Neural crest cell (in vitro differentiated cells): ENCODE measurements around the gene FASN. TPM values are rescaled to one million over a fixed set of nuclear protein-coding genes. Genes with fewer than 3 reads are reported as not detected.

Experiments used
- DNase-seq: peaks from one replicate; pipeline ENCODE4 v3.0.0; 2021; ENCODE audit warnings: low read depth, mixed read lengths, low spot score
- H3K27ac Mint-ChIP-seq: one replicate; pipeline ENCODE4 v1.8.0; 2021; ENCODE audit warnings: mild to moderate bottlenecking, mixed read lengths; ENCODE audit not compliant: unreplicated experiment
- H3K27me3 Mint-ChIP-seq: 2 replicates; pipeline ENCODE4 v1.8.0; 2021; ENCODE audit warnings: low read depth, mild to moderate bottlenecking, mixed read lengths
- H3K36me3 Mint-ChIP-seq: 2 replicates; pipeline ENCODE4 v1.8.0; 2021; ENCODE audit warnings: low read depth, mild to moderate bottlenecking, mixed read lengths
- H3K4me1 Mint-ChIP-seq: 2 replicates; pipeline ENCODE4 v1.8.0; 2021; ENCODE audit warnings: mixed read lengths
- H3K4me3 Mint-ChIP-seq: one replicate; pipeline ENCODE4 v1.8.0; 2021; ENCODE audit warnings: mild to moderate bottlenecking, mixed read lengths
- H3K9me3 Mint-ChIP-seq: 2 replicates; pipeline ENCODE4 v1.8.0; 2021; ENCODE audit warnings: mixed read lengths
- total RNA-seq: library from RNA; stranded (reverse); gene quantifications from 2 replicates; pipeline ENCODE4 v1.2.1, GENCODE V29; 2021
- TF ChIP-seq, protein P1 (sequence below): fragments of 200-600 bp; sonication (generic); conservative IDR thresholded peaks from 2 replicates; pipeline ENCODE4 v1.5.0; 2021; ENCODE audit warnings: antibody characterized with exemption, mild to moderate bottlenecking

FASN gene
- total RNA-seq, 1 donor from 2014 or later = 839 TPM

DNA sequence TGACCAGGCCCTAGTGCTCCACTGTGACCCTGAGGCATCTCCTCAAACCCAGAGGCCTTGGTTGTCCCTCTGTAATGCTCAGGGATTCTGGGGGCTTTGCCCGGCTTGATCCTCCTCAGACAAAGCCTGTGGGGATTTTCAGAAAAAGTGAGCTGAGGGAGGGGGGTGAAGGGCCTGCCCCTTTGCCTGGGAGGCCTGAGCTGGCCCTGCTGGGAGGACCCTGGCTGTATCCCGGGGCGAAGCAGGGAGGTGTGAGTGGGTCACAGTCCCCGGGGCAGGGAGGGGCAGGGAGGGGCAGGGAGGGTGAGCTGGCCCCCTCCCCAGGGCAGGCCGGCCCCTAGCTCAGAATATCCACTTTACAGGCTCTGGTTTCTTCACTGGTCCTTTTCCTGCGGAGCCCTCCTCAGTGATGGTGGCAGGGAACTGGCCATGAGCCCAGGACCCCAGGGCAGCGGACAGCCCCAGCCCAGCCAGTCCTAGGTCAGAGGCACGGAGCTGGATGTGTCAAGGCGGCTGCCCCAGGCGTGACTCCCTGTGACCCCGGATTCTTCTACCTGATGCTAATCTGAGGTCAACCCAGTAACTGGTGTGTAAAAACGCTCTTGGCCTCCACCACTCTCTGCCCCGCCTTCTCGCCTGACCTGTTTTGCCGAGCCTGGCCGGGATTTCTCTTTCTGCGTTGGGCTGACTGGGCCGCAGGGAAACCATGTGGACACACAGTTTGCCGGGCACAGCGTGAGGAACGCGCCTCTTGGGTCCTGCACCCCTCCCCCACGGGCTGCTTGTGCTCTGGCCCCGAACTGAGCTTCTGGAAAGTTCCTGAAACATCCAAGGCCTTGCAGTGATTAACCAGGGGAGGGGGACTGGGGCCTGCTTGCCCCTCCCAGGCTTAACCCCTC, 5.8 kb upstream of the FASN start:
- peak; percentile 38 for DNase-seq
- Mint-ChIP-seq H3K9me3 (no peaks in the 10 kb centered on the region), H3K4me3 (peak overlapping the region; percentile 86), H3K27ac (peak overlapping the region; percentile 35), H3K36me3 (peaks cover under 1% of the 10 kb centered on the region), H3K27me3 (peaks cover 7% of the 10 kb centered on the region), H3K4me1 (peaks cover 57% of the 10 kb centered on the region)
- TF ChIP-seq, protein P1, sequence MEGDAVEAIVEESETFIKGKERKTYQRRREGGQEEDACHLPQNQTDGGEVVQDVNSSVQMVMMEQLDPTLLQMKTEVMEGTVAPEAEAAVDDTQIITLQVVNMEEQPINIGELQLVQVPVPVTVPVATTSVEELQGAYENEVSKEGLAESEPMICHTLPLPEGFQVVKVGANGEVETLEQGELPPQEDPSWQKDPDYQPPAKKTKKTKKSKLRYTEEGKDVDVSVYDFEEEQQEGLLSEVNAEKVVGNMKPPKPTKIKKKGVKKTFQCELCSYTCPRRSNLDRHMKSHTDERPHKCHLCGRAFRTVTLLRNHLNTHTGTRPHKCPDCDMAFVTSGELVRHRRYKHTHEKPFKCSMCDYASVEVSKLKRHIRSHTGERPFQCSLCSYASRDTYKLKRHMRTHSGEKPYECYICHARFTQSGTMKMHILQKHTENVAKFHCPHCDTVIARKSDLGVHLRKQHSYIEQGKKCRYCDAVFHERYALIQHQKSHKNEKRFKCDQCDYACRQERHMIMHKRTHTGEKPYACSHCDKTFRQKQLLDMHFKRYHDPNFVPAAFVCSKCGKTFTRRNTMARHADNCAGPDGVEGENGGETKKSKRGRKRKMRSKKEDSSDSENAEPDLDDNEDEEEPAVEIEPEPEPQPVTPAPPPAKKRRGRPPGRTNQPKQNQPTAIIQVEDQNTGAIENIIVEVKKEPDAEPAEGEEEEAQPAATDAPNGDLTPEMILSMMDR = no peak

DNA sequence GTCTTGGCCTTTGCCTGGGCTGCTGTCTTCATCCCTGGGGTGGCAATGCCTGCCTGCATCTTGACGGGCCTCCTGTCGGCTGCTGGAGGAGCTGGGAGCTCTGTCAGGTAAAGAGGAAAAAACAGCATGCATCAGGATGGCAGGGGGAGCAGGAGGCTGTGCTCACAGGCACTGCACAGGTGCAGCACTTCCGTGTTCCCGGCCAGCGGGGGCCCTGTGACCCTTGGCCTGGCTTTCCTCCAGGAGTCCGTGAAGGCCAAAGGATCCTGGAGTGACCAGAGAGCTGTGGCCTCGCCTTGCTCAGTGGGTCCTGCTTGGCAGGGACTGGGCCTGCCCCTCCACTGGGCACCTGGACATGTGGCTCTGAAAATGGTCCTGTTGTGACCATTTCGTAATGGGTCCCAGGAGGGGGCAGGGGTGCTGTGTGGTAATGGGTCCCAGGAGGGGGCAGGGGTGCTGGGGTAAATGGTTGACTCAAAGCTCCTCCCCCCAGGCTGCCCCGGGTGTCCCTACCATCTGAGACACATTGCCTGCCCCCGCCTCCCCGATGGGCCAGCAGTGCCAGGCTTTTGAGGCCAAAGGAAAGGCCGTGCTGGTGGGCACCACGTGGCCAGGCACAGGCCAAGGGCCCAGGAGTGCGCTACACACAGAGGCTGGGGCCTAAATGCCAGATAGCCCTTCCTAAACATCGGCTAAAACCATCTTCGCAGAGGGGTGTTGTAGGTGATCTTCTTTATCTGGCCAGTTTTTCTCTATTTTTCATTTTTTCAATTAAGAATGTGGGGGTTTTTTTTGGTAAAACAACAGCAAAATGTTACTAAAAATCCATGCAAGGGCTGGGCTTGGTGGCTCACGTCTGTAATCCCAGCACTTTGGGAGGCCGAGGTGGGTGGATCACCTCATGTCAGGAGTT, 4.0 kb upstream of the FASN start:
- Mint-ChIP-seq H3K36me3 (no peaks in the 10 kb centered on the region), H3K4me3 (peak overlapping the region; percentile 86), H3K27me3 (peaks cover 7% of the 10 kb centered on the region), H3K4me1 (peaks cover 43% of the 10 kb centered on the region), H3K9me3 (no peaks in the 10 kb centered on the region), H3K27ac (peak overlapping the region; percentile 19)
- no peak for DNase-seq
- TF ChIP-seq, protein P1 = no peak

DNA sequence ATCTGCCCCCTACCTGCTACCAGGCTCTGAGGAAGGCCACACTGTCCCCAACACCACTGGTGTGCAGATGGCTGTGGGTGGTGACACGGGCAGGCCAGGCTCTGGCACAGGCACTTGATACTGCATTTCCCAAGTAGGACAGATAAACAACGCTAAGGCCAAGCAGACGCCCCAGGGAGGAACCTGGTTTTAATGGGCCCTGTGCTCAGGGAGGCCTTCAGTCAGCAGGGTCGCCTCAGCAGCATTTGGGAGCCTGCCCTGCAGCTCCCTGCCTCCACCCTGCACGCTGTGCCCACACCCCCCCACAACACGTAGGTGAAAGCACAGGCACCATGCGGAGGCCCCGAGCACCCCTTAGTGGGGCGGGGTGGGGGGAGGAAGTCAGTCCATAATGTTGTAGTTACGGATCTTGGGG, 3.3 kb upstream of the FASN start:
- H3K4me1 Mint-ChIP-seq = peaks cover 38% of the 10 kb centered on the region
- H3K27me3 Mint-ChIP-seq = peaks cover 6% of the 10 kb centered on the region
- H3K9me3 Mint-ChIP-seq = no peaks in the 10 kb centered on the region
- no peak for DNase-seq
- no peak overlapping the region for H3K27ac Mint-ChIP-seq
- H3K36me3 Mint-ChIP-seq = no peaks in the 10 kb centered on the region
- TF ChIP-seq, protein P1 = no peak
- peak overlapping the region; percentile 61 for H3K4me3 Mint-ChIP-seq

DNA sequence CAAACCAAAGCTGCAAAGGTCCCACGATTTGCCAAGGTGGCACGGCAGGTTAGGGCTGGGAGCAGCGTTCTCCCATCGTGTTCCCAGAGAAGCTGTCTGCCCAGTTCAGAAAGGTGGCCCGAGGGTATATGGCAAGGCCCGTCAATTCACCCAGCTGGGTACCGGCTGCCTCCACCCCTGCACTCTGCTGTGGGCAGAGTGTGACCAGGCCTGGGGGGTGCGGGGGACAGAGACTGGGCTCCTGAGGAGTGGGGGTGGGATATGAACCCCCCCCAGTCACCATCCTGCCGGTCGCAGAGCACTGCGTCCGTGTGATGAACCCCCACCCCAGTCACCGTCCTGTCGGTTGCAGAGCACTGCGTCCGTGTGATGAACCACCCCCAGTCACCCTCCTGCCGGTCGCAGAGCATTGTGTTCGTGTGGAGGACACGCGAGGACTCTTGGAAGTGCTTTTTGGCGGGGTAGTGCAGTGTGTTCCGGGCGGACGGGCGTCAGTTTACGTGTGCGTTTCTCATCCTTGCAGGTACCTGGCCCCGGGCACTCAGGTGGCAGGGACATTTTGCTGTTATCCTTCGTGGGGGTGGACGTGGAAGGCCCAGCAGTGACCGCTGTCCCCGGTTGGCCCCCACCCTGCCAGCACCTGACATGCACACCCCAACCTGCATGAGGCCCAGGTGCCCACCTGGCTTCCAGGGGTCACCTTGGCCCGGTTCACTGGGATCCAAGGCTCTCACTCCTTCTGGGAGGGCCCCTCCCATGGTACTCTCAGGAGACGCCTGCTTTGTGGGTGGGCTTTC, 2.7 kb upstream of the FASN start:
- Mint-ChIP-seq H3K4me1 (peaks cover 37% of the 10 kb centered on the region), H3K27me3 (peaks cover 3% of the 10 kb centered on the region), H3K9me3 (no peaks in the 10 kb centered on the region), H3K27ac (no peak overlapping the region), H3K36me3 (no peaks in the 10 kb centered on the region), H3K4me3 (peak overlapping the region; percentile 81)
- TF ChIP-seq, protein P1 = no peak
- no peak for DNase-seq
